Liver (tissue), 3 donors: ENCODE results near the gene LMTK2.

Experiments used
- NR2F2 ChIP-seq: IDR thresholded peaks from 2 replicates; pipeline ENCODE4 v1.6.1; 2016; ENCODE audit warnings: antibody characterized with exemption
- RAD21 ChIP-seq, 2 donors: IDR thresholded peaks; 2 replicates each; pipeline ENCODE4 v1.6.1; 2016; ENCODE audit warnings: antibody characterized with exemption in 2 of 2, mild to moderate bottlenecking in 2 of 2
- TF ChIP-seq, protein P1 (sequence below): fragments of 150-350 bp; IDR thresholded peaks from 2 replicates; pipeline ENCODE4 v1.5.1; 2017; ENCODE audit warnings: improper control_type of control experiment, low read depth, low read length; ENCODE audit not compliant: missing input control
- donor health status: healthy.
- donor health status: healthy.

GRCh38 chr7:98107313-98107721, 655 bp downstream of the LMTK2 start:
- TF ChIP-seq, protein P1, sequence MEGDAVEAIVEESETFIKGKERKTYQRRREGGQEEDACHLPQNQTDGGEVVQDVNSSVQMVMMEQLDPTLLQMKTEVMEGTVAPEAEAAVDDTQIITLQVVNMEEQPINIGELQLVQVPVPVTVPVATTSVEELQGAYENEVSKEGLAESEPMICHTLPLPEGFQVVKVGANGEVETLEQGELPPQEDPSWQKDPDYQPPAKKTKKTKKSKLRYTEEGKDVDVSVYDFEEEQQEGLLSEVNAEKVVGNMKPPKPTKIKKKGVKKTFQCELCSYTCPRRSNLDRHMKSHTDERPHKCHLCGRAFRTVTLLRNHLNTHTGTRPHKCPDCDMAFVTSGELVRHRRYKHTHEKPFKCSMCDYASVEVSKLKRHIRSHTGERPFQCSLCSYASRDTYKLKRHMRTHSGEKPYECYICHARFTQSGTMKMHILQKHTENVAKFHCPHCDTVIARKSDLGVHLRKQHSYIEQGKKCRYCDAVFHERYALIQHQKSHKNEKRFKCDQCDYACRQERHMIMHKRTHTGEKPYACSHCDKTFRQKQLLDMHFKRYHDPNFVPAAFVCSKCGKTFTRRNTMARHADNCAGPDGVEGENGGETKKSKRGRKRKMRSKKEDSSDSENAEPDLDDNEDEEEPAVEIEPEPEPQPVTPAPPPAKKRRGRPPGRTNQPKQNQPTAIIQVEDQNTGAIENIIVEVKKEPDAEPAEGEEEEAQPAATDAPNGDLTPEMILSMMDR: no peak
- TF ChIP-seq RAD21 (IDR thresholded peaks at IDR 0.05): no peak
- TF ChIP-seq NR2F2: no peak
